Fibroblast of skin of right quadriceps (primary cell): ENCODE results near the gene RASA3.
A peak's percentile ranks its signal among the peaks of the same experiment; 100 is the strongest.

Experiments
- DNase-seq: peaks from one replicate; pipeline ENCODE4 v3.0.0-alpha.2; 2013

RASA3 gene

GRCh38 chr13:113942591-113943103 is 189.8 kb downstream of the RASA3 start:
- DNase-seq: no peak

- DNase-seq: peak; percentile 29
These were observed 190.7 kb downstream of the RASA3 start for GRCh38 chr13:113941571-113942191.

GRCh38 chr13:113939944-113940297 is 192.5 kb downstream of the RASA3 start:
- no peak for DNase-seq

GRCh38 chr13:113939129-113939943 is 193.1 kb downstream of the RASA3 start:
- no peak for DNase-seq

GRCh38 chr13:113938716-113939115 is 193.7 kb downstream of the RASA3 start:
- no peak for DNase-seq

- DNase-seq: no peak
These were observed 194.2 kb downstream of the RASA3 start for GRCh38 chr13:113938246-113938645.

- no peak for DNase-seq
These were observed 194.8 kb downstream of the RASA3 start for GRCh38 chr13:113937527-113938180.

GRCh38 chr13:113937073-113937472 is 195.3 kb downstream of the RASA3 start:
- DNase-seq: no peak

GRCh38 chr13:113936166-113936965 is 196.1 kb downstream of the RASA3 start:
- no peak for DNase-seq

- DNase-seq: no peak
These were observed 197.2 kb downstream of the RASA3 start for GRCh38 chr13:113935001-113935844.

- DNase-seq: no peak
These were observed 197.8 kb downstream of the RASA3 start for GRCh38 chr13:113934576-113934975.

GRCh38 chr13:113933901-113934300 is 198.5 kb downstream of the RASA3 start:
- no peak for DNase-seq

- no peak for DNase-seq
These were observed 200.5 kb downstream of the RASA3 start for GRCh38 chr13:113931841-113932459.

GRCh38 chr13:113930671-113931637 is 201.5 kb downstream of the RASA3 start:
- DNase-seq: no peak

GRCh38 chr13:113929628-113930615 is 202.5 kb downstream of the RASA3 start:
- no peak for DNase-seq

- peak; percentile 69 for DNase-seq
These were observed 203.5 kb downstream of the RASA3 start for GRCh38 chr13:113928685-113929627.
